H1 (cell line): ENCODE results near the gene KCNJ9. TPM values are rescaled to one million over a fixed set of nuclear protein-coding genes. Genes with fewer than 3 reads are reported as not detected.

Source experiments
- CTCF ChIA-PET: fragments of 300-600 bp; sonication (Branson Sonifier 250); formaldehyde crosslinking; loops from one replicate; lab custom pipeline; 2021; ENCODE audit not compliant: partially characterized antibody; lab: Charles Lee
- POLR2A ChIA-PET: fragments of 300-600 bp; sonication (Branson Sonifier 250); formaldehyde crosslinking; loops from one replicate; lab custom pipeline; 2021; ENCODE audit warnings: inconsistent platforms; ENCODE audit not compliant: partially characterized antibody; lab: Charles Lee
- DNase-seq, 2 experiments: peaks; one replicate each; pipeline versions ENCODE4 v3.0.0 to v3.0.0-alpha.2; 2010 to 2022; ENCODE audit warnings: low spot score in 2 of 2, low read depth in 1 of 2, mixed read lengths in 1 of 2
- FAIRE-seq: peaks from 2 replicates; lab custom pipeline; 2011; peaks lifted over from hg19 to GRCh38; lab: Jason Lieb, UNC
- H2AFZ ChIP-seq: 2 replicates; pipeline ENCODE4 v1.8.1; 2012; ENCODE audit warnings: low read length, inconsistent platforms
- H2AK5ac ChIP-seq: 2 replicates; pipeline ENCODE4 v1.6.1; 2013; ENCODE audit warnings: low read depth, low read length
- H2BK120ac ChIP-seq: replicated peaks from 2 replicates; pipeline ENCODE3; 2013; ENCODE audit warnings: low read depth, low read length, inconsistent platforms
- H2BK12ac ChIP-seq: 2 replicates; pipeline ENCODE4 v1.6.1; 2013; ENCODE audit warnings: low read depth, low read length
- H2BK15ac ChIP-seq: 2 replicates; pipeline ENCODE4 v1.6.1; 2013; ENCODE audit warnings: low read length
- H2BK20ac ChIP-seq: 2 replicates; pipeline ENCODE4 v1.6.1; 2013; ENCODE audit warnings: low read length
- H2BK5ac ChIP-seq: 2 replicates; pipeline ENCODE4 v1.6.1; 2013; ENCODE audit warnings: low read depth, low read length
- H3K14ac ChIP-seq: 2 replicates; pipeline ENCODE4 v1.6.1; 2013; ENCODE audit warnings: inconsistent platforms; ENCODE audit not compliant: insufficient read length
- H3K18ac ChIP-seq: 2 replicates; pipeline ENCODE4 v1.6.1; 2013; ENCODE audit warnings: low read length; ENCODE audit errors: extremely low read depth
- H3K23ac ChIP-seq: 2 replicates; pipeline ENCODE4 v1.6.1; 2013; ENCODE audit warnings: inconsistent platforms; ENCODE audit not compliant: insufficient read length
- H3K23me2 ChIP-seq: 2 replicates; pipeline ENCODE4 v1.6.1; 2013; ENCODE audit warnings: low read depth, low read length
- H3K27ac ChIP-seq: 2 replicates; pipeline ENCODE4 v1.6.1; 2011; ENCODE audit warnings: low read depth, low read length, inconsistent platforms
- H3K27me3 ChIP-seq, 4 experiments: replicated peaks in 1 of 4; 1 replicate in 1 of 4; 2 replicates in 3 of 4; pipeline versions ENCODE4 v1.6.1 to v1.8.1; 2011 to 2013; ENCODE audit warnings: low read length in 3 of 4, mild to moderate bottlenecking in 3 of 4, inconsistent platforms in 2 of 4, mixed read lengths in 2 of 4, moderate library complexity in 1 of 4; ENCODE audit not compliant: control insufficient read depth in 3 of 4, insufficient read depth in 3 of 4; ENCODE audit errors: extremely low read depth in 1 of 4
- H3K36me3 ChIP-seq, 4 experiments: 2 replicates each; pipeline versions ENCODE4 v1.6.1 to v1.8.1; 2011 to 2013; ENCODE audit warnings: mild to moderate bottlenecking in 4 of 4, low read length in 3 of 4, moderate library complexity in 2 of 4, control low read depth in 1 of 4, inconsistent platforms in 1 of 4; ENCODE audit not compliant: insufficient read depth in 4 of 4, control insufficient read depth in 2 of 4
- H3K4ac ChIP-seq: replicated peaks from 2 replicates; pipeline ENCODE3; 2013; ENCODE audit warnings: low read length, low read depth, mixed read lengths, inconsistent platforms; ENCODE audit not compliant: insufficient read length
- H3K4me1 ChIP-seq, 4 experiments: replicated peaks in 1 of 4; 1 replicate in 1 of 4; 2 replicates in 3 of 4; pipeline versions ENCODE4 v1.6.1 to v1.8.1; 2011 to 2013; ENCODE audit warnings: low read length in 3 of 4, inconsistent platforms in 2 of 4, mixed read lengths in 1 of 4; ENCODE audit not compliant: insufficient read depth in 4 of 4, control insufficient read depth in 3 of 4
- H3K4me2 ChIP-seq, 2 experiments: 2 replicates each; pipeline versions ENCODE4 v1.6.1 to v1.8.1; 2011 to 2013; ENCODE audit warnings: low read depth in 2 of 2, low read length in 2 of 2, control low read depth in 1 of 2, inconsistent platforms in 1 of 2, mild to moderate bottlenecking in 1 of 2; ENCODE audit not compliant: insufficient read depth in 1 of 2
- H3K4me3 ChIP-seq, 4 experiments: fragments of 200-600, 300-600 bp in 1 of 4; sonication (generic), shearing (Covaris generic), sonication (Bioruptor Twin) in 1 of 4; 2 replicates each; pipeline versions ENCODE4 v1.5.1 to v1.8.1; 2011 to 2016; ENCODE audit warnings: low read length in 4 of 4, low read depth in 3 of 4, control low read depth in 2 of 4, inconsistent platforms in 2 of 4, mild to moderate bottlenecking in 2 of 4, mixed read lengths in 1 of 4, moderate library complexity in 1 of 4; ENCODE audit not compliant: insufficient read depth in 2 of 4; ENCODE audit errors: extremely low read depth in 1 of 4
- H3K56ac ChIP-seq: replicated peaks from 2 replicates; pipeline ENCODE3; 2013; ENCODE audit warnings: low read depth, mild to moderate bottlenecking, mixed read lengths, low read length, inconsistent platforms; ENCODE audit not compliant: insufficient read length
- H3K79me1 ChIP-seq: 2 replicates; pipeline ENCODE4 v1.6.1; 2013; ENCODE audit warnings: low read depth, low read length, control low read depth
- H3K79me2 ChIP-seq, 2 experiments: 2 replicates each; pipeline versions ENCODE4 v1.6.1 to v1.8.1; 2012 to 2013; ENCODE audit warnings: low read length in 2 of 2, mild to moderate bottlenecking in 2 of 2, inconsistent platforms in 1 of 2; ENCODE audit not compliant: insufficient read depth in 2 of 2, control insufficient read depth in 1 of 2
- H3K9ac ChIP-seq, 4 experiments: replicated peaks in 1 of 4; 1 replicate in 1 of 4; 2 replicates in 3 of 4; pipeline versions ENCODE4 v1.6.1 to v1.8.1; 2011 to 2013; ENCODE audit warnings: low read depth in 3 of 4, low read length in 3 of 4, control low read depth in 2 of 4, mild to moderate bottlenecking in 2 of 4, moderate library complexity in 2 of 4, inconsistent platforms in 1 of 4; ENCODE audit errors: extremely low read depth in 1 of 4
- H3K9me3 ChIP-seq, 2 experiments: 2 replicates each; pipeline versions ENCODE4 v1.6.1 to v1.8.1; 2012 to 2013; ENCODE audit warnings: mild to moderate bottlenecking in 2 of 2, moderate library complexity in 2 of 2, control low read depth in 1 of 2, inconsistent platforms in 1 of 2, low read depth in 1 of 2, low read length in 1 of 2, mixed read lengths in 1 of 2; ENCODE audit not compliant: insufficient read depth in 2 of 2
- H4K20me1 ChIP-seq, 2 experiments: replicated peaks in 1 of 2; 2 replicates each; pipeline versions ENCODE3 to v1.8.1; 2011 to 2013; ENCODE audit warnings: inconsistent platforms in 2 of 2, low read length in 2 of 2, mild to moderate bottlenecking in 1 of 2; ENCODE audit not compliant: insufficient read depth in 2 of 2, control insufficient read depth in 1 of 2
- H4K5ac ChIP-seq: 2 replicates; pipeline ENCODE4 v1.6.1; 2013; ENCODE audit warnings: low read length, low read depth, mixed read lengths, inconsistent platforms; ENCODE audit not compliant: insufficient read length
- H4K8ac ChIP-seq: 2 replicates; pipeline ENCODE4 v1.8.0; 2013; ENCODE audit warnings: mild to moderate bottlenecking, moderate library complexity, low read length, inconsistent platforms; ENCODE audit not compliant: insufficient read depth; ENCODE audit errors: extremely low read depth
- H4K91ac ChIP-seq: replicated peaks from 2 replicates; pipeline ENCODE3; 2013; ENCODE audit warnings: low read length, mixed read lengths, inconsistent platforms; ENCODE audit not compliant: insufficient read length
- WGBS, 2 experiments: shearing (Covaris generic) in 1 of 2; methylation state at CpG; one replicate each; pipeline versions ENCODE4 v1.1.6 to v1.1.7; 2013 to 2015; ENCODE audit warnings: low lambda C conversion rate in 2 of 2, mixed read lengths in 2 of 2, inconsistent platforms in 1 of 2, low coverage in 1 of 2, missing lambda C conversion rate in 1 of 2; ENCODE audit not compliant: insufficient replicate concordance in 2 of 2, insufficient coverage in 1 of 2, insufficient read length in 1 of 2; ENCODE audit errors: extremely low coverage in 1 of 2, missing lambda C conversion rate in 1 of 2; 5-methylcytosine and 5-hydroxymethylcytosine counted together
- polyA plus RNA-seq, 7 experiments: library from polyadenylated mRNA; depleted of rRNA in 3 of 7; stranded (reverse) in 5 of 7; unstranded in 2 of 7; fragments of >200 nt in 5 of 7; fragments of 200-250 nt in 2 of 7; gene quantifications; 1 replicate in 5 of 7; 2 replicates in 1 of 7; 4 replicates in 1 of 7; pipeline versions ENCODE4 v1.2.1 to v1.2.3, GENCODE V29; 2011 to 2013; ENCODE audit warnings: missing spikeins in 2 of 7, mixed read lengths in 2 of 7
- total RNA-seq: library from RNA; stranded (reverse); fragmentation: NEBNext Ultra II Directional; extraction: Animal tissue kit (Norgen Biotek cat#: 25700); gene quantifications from 2 replicates; pipeline ENCODE4 v1.2.1, GENCODE V29; 2021

Gene KCNJ9
- total and polyA plus RNA-seq, 2 of the 8 experiments (the other 6 are each of a cell fraction or from before 2014, with no cell fraction given), result 0.02 to 0.13 TPM

- Histone ChIP-seq H4K8ac (no peak overlapping the region), H3K9ac (no peak overlapping the region), H3K4ac (no peak overlapping the region), H2BK20ac (no peak overlapping the region), H3K27me3 (no peaks in the 10 kb centered on the region), H2BK12ac (no peak overlapping the region), H3K79me2 (no peaks in the 10 kb centered on the region), H2AK5ac (no peak overlapping the region), H3K27ac (no peak overlapping the region), H2BK120ac (no peak overlapping the region), H4K91ac (no peak overlapping the region), H3K4me2 (no peak overlapping the region), H2BK15ac (no peak overlapping the region), H4K5ac (no peak overlapping the region), H3K79me1 (no peaks in the 10 kb centered on the region; the same call in 1 of the 2 replicates), H3K9me3 (no peaks in the 10 kb centered on the region), H3K4me1 (peaks cover 0 to 4% (median 0%) of the 10 kb centered on the region in 4 experiments; a peak in 2 of 7 replicates), H4K20me1 (no peaks in the 10 kb centered on the region), H2AFZ (no peak overlapping the region), H3K36me3 (peaks cover 12 to 64% (median 53%) of the 10 kb centered on the region in 4 experiments; a peak in 7 of 8 replicates), H3K4me3 (no peak overlapping the region), H3K56ac (no peak overlapping the region), H3K23ac (no peak overlapping the region), H3K23me2 (peaks cover 5% of the 10 kb centered on the region; the same call in 1 of the 2 replicates), H2BK5ac (no peak overlapping the region), H3K14ac (no peak overlapping the region), H3K18ac (no peak overlapping the region)
- DNase-seq (no peak), FAIRE-seq (no peak)
- 91% methylated on average over 3 of the region's 3 CpGs; no CpG with 5 or more reads in 1 of the 2 experiments for WGBS, 2 experiments
- POLR2A ChIA-PET, result interaction anchor here (1.0 to 8.1 kb wide), 2 partner anchors 11 to 26 kb away, joined by 3 to 56 read pairs; no protein-coding TSS in a partner anchor
- CTCF ChIA-PET, result interaction anchor here (2.5 to 13.8 kb wide), 3 partner anchors 11 to 27 kb away, joined by 13 to 141 read pairs (median 54); partner anchors contain the start of gene ATP1A2
Measured at GRCh38 chr1:160129558-160129957, 48.2 kb downstream of the KCNJ9 start.
